SU-DHL-6 (cell line): ENCODE data around the gene ACVRL1.

Source experiments
- EZH2phosphoT487 ChIP-seq: fragments of 200-600 bp; sonication (generic), shearing (Covaris generic); conservative IDR thresholded peaks from 2 replicates; pipeline ENCODE4 v1.6.1; 2018; ENCODE audit warnings: mild to moderate bottlenecking, antibody characterized with exemption, low read length, moderate library complexity, mixed read lengths
- TF ChIP-seq, protein P1 (sequence below): fragments of 200-600 bp; sonication (generic); IDR thresholded peaks from one replicate; pipeline ENCODE4 v1.5.1; 2017; ENCODE audit warnings: antibody characterized with exemption, mild to moderate bottlenecking, low read length, moderate library complexity; ENCODE audit not compliant: insufficient read depth, poor library complexity, severe bottlenecking

GRCh38 chr12:51870504-51870903 is 36.8 kb upstream of the ACVRL1 start:
- TF ChIP-seq, protein P1, sequence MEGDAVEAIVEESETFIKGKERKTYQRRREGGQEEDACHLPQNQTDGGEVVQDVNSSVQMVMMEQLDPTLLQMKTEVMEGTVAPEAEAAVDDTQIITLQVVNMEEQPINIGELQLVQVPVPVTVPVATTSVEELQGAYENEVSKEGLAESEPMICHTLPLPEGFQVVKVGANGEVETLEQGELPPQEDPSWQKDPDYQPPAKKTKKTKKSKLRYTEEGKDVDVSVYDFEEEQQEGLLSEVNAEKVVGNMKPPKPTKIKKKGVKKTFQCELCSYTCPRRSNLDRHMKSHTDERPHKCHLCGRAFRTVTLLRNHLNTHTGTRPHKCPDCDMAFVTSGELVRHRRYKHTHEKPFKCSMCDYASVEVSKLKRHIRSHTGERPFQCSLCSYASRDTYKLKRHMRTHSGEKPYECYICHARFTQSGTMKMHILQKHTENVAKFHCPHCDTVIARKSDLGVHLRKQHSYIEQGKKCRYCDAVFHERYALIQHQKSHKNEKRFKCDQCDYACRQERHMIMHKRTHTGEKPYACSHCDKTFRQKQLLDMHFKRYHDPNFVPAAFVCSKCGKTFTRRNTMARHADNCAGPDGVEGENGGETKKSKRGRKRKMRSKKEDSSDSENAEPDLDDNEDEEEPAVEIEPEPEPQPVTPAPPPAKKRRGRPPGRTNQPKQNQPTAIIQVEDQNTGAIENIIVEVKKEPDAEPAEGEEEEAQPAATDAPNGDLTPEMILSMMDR = no peak
- TF ChIP-seq EZH2phosphoT487 = no peak
